Fibroblast of villous mesenchyme (primary cell): Measurements from ENCODE around the gene RSU1. TPM values are rescaled to one million over a fixed set of nuclear protein-coding genes. Genes with fewer than 3 reads are reported as not detected.

Experiments used
- DNase-seq: peaks from one replicate; pipeline ENCODE4 v3.0.0-alpha.2; 2010; ENCODE audit warnings: low read depth
- H3K4me3 ChIP-seq: 2 replicates; pipeline ENCODE4 v1.5.1; 2011; ENCODE audit warnings: low read depth, mild to moderate bottlenecking, low read length
- CTCF ChIP-seq: IDR thresholded peaks from 2 replicates; pipeline ENCODE4 v1.5.1; 2012; ENCODE audit warnings: low read depth, mild to moderate bottlenecking, low read length; ENCODE audit not compliant: insufficient read depth
- total RNA-seq: library from RNA; depleted of rRNA; stranded (reverse); fragments of >200 nt; gene quantifications from 2 replicates; pipeline ENCODE4 v1.2.3, GENCODE V29; 2012

RSU1 gene
- total RNA-seq, 1 donor: 114 TPM

- TF ChIP-seq CTCF: no peak
- H3K4me3 ChIP-seq: no peak overlapping the region
- DNase-seq: no peak
Measured at GRCh38 chr10:16822726-16823360, 5.6 kb upstream of the RSU1 start.

- H3K4me3 ChIP-seq: no peak overlapping the region
- TF ChIP-seq CTCF: no peak
- no peak for DNase-seq
Measured at GRCh38 chr10:16822027-16822426, 4.8 kb upstream of the RSU1 start.

GRCh38 chr10:16820421-16820820 lies 3.2 kb upstream of the RSU1 start:
- no peak overlapping the region for H3K4me3 ChIP-seq
- no peak for TF ChIP-seq CTCF
- DNase-seq: no peak

- no peak for TF ChIP-seq CTCF
- DNase-seq: no peak
- no peak overlapping the region for H3K4me3 ChIP-seq
Measured at GRCh38 chr10:16820018-16820417, 2.8 kb upstream of the RSU1 start.

GRCh38 chr10:16819436-16819835 lies 2.2 kb upstream of the RSU1 start:
- TF ChIP-seq CTCF: no peak
- no peak overlapping the region for H3K4me3 ChIP-seq
- no peak for DNase-seq

- no peak for DNase-seq
- H3K4me3 ChIP-seq: no peak overlapping the region
Measured at GRCh38 chr10:16819026-16819425, 1.8 kb upstream of the RSU1 start.

More at GRCh38 chr10:16819026-16819425, 1.8 kb upstream of the RSU1 start:
- no peak for TF ChIP-seq CTCF
